Measurements from ENCODE around the gene RPS17.

Gene RPS17

GRCh38 chr15:82558502-82558901, 18.2 kb upstream of the RPS17 start:
- no peak for DNase-seq (ENCODE audit: extremely low read depth, low read depth)
- TF ChIP-seq CTCF (IDR thresholded peaks at IDR 0.05; ENCODE audit: low read depth, low read length), result no peak

GRCh38 chr15:82556315-82557035, 16.2 kb upstream of the RPS17 start:
- no peak for TF ChIP-seq CTCF (IDR thresholded peaks at IDR 0.05; ENCODE audit: low read depth, low read length)
- DNase-seq (ENCODE audit: extremely low read depth, low read depth), result no peak

GRCh38 chr15:82554849-82555248, 14.6 kb upstream of the RPS17 start:
- no peak for TF ChIP-seq CTCF (IDR thresholded peaks at IDR 0.05; ENCODE audit: low read depth, low read length)
- no peak for DNase-seq (ENCODE audit: extremely low read depth, low read depth)

DNA sequence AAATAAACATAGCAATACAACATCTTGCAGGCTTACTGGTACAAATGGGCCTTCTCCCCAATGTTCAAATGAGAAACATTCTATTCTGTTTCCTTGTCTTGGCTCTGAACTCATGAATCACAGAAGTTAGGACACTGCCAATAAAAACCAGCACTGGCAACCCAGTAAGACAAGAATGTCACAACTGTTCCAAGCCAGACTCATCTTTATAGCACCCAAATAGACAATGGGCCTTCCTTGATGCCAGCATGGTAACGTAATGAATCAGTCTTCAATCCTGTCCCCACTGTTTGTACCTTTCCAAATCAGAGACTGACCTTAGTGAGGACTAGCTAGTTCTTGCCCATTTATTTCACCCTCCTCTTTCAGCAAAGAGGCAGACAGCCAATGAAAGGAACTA, 14.1 kb upstream of the RPS17 start:
- DNase-seq (ENCODE audit: extremely low read depth, low read depth), result no peak
- no peak for TF ChIP-seq CTCF (IDR thresholded peaks at IDR 0.05; ENCODE audit: low read depth, low read length)

- DNase-seq (ENCODE audit: extremely low read depth, low read depth), result no peak
Measured at GRCh38 chr15:82553846-82554245, 13.6 kb upstream of the RPS17 start.

DNA sequence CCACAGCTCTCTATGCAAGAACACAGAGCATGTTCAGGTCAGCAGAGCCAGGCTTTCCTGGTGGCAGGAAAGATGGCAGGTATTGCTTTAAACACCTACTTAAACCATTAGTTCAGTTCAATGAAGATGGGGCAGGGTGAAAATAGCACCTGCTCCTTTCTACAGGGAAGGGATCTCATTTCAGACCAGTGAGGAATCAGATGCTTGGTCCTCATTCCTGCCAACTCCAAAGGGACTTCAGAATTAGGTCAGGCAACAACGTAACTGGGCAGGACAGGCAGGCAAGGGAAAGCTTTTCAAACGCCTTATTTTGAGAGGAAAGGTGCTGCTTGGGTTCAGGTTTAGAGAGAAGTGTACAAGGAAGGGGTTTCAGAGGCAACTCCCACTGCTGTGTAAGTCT, 12.6 kb upstream of the RPS17 start:
- TF ChIP-seq CTCF (IDR thresholded peaks at IDR 0.05; ENCODE audit: low read depth, low read length), result no peak
- no peak for DNase-seq (ENCODE audit: extremely low read depth, low read depth)

More at GRCh38 chr15:82553846-82554245, 13.6 kb upstream of the RPS17 start:
- TF ChIP-seq CTCF (IDR thresholded peaks at IDR 0.05; ENCODE audit: low read depth, low read length), result no peak

GRCh38 chr15:82551646-82552247, 11.5 kb upstream of the RPS17 start:
- no peak for DNase-seq (ENCODE audit: extremely low read depth, low read depth)
- no peak for TF ChIP-seq CTCF (IDR thresholded peaks at IDR 0.05; ENCODE audit: low read depth, low read length)

All from AG09319 (cell line).